AML-193 (cell line): Measurements from ENCODE around the gene LRBA.
"Not testable (repeated sequence)": the region's sequence is repeated elsewhere in the genome, so short reads cannot be mapped to it uniquely, and the experiment has no call there.

Experiments
- DNase-seq, 2 experiments: peaks; one replicate each; lab custom pipeline; 2025; lab: John Stamatoyannopoulos, UW

LRBA gene

GRCh38 chr4:151014521-151015458, at the start of gene LRBA:
LRBA (minus strand) TSS chr4:151015284; CDS start chr4:151014642, 642 bp downstream.
- DNase-seq = peak; percentile 54 to 63

- not testable (repeated sequence) for DNase-seq
Measured at GRCh38 chr4:151063143-151063542, 48.1 kb upstream of the LRBA start.

- no peak for DNase-seq
Measured at GRCh38 chr4:151055539-151055938, 40.5 kb upstream of the LRBA start.

GRCh38 chr4:151052785-151053184, 37.7 kb upstream of the LRBA start:
- DNase-seq = no peak

- DNase-seq = no peak
Measured at GRCh38 chr4:151049430-151049884, 34.4 kb upstream of the LRBA start.

GRCh38 chr4:151048913-151049312, 33.8 kb upstream of the LRBA start:
- DNase-seq = no peak

GRCh38 chr4:151046609-151047008, 31.5 kb upstream of the LRBA start:
- no peak for DNase-seq

GRCh38 chr4:151045907-151046306, 30.8 kb upstream of the LRBA start:
- no peak for DNase-seq

- no peak for DNase-seq
Measured at GRCh38 chr4:151043803-151044515, 28.9 kb upstream of the LRBA start.

- DNase-seq = no peak
Measured at GRCh38 chr4:151039733-151040132, 24.6 kb upstream of the LRBA start.

- no peak for DNase-seq
Measured at GRCh38 chr4:151038452-151039157, 23.5 kb upstream of the LRBA start.

- DNase-seq = no peak
Measured at GRCh38 chr4:151035911-151036310, 20.8 kb upstream of the LRBA start.

- no peak for DNase-seq
Measured at GRCh38 chr4:151035328-151035727, 20.2 kb upstream of the LRBA start.

- no peak for DNase-seq
Measured at GRCh38 chr4:151034829-151035228, 19.7 kb upstream of the LRBA start.

- no peak for DNase-seq
Measured at GRCh38 chr4:151031831-151032605, 16.9 kb upstream of the LRBA start.

GRCh38 chr4:151029537-151029936, 14.5 kb upstream of the LRBA start:
- no peak for DNase-seq

GRCh38 chr4:151029006-151029405, 13.9 kb upstream of the LRBA start:
- DNase-seq = not testable (repeated sequence)

- DNase-seq = no peak
Measured at GRCh38 chr4:151025759-151026158, 10.7 kb upstream of the LRBA start.

- DNase-seq = no peak
Measured at GRCh38 chr4:151022586-151022985, 7.5 kb upstream of the LRBA start.

- no peak for DNase-seq
Measured at GRCh38 chr4:151021637-151022334, 6.7 kb upstream of the LRBA start.
